ENCODE measurements around the gene UBE2I. TPM values are rescaled to one million over a fixed set of nuclear protein-coding genes. Genes with fewer than 3 reads are reported as not detected.

Gene UBE2I
- total RNA-seq, 1 experiment from 2014 or later: 290 TPM

DNA sequence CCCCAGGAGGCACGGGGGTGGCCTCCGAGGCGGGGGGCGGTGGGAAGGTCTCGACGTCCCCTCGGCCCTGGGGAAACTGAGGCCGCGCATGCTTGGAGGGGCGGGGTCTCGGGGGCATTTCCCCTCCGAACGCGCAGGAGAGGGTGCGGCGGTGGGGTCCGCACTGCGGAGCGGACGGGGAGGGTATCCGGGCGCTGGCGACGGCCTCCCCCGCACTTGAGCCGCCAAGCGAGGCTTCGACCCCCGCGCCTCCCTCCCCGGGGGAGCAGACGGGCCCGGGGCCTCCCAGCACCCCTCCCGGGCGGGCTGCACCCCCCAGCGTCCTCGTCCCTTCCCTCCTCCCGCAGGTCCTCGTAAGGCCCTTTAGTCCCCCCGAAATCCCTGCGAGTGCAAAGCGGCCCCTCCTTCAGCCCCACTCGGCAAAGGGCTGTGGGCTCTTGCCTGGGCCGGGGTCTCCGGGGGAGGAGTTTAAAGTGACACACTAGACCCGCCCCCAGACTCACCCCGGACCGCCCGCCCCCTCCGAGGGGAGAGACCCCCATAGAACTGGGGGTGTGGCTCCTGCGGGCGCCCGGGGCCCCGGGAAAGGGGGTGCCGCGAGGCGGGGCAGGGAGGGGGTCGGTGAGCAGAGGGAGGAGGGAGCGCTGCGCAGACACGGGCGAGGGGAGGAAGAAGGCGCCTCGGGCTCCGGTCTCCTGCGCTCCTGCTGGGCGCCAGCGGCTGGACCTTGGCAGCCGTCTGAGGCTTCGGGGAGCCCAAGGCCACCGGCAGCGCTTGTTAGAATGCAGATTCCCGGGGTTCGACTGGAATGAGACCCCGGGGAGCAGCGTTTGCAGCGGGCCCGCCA, 24.6 kb downstream of the UBE2I start:
- H3K4me1 ChIP-seq (ENCODE audit: insufficient read depth, low read length): no peaks in the 10 kb centered on the region
- H3K27me3 ChIP-seq (ENCODE audit: insufficient read depth, low read length): peaks cover 16% of the 10 kb centered on the region; the same call in 1 of the 2 replicates
- no peaks in the 10 kb centered on the region for H4K20me1 ChIP-seq (ENCODE audit: control insufficient read depth, insufficient read depth, insufficient read length)
- H3K4me1 Mint-ChIP-seq: peaks cover 12 to 18% of the 10 kb centered on the region in 2 experiments
- no peak overlapping the region; the same call in 1 of the 2 replicates for H3K14ac ChIP-seq (ENCODE audit: insufficient read depth, low read length)
- no peak overlapping the region for H3K4ac ChIP-seq (ENCODE audit: low read depth, low read length)
- no peaks in the 10 kb centered on the region for H3K79me2 ChIP-seq (ENCODE audit: insufficient read depth, low read length)
- no peak overlapping the region for H2BK15ac ChIP-seq (ENCODE audit: low read depth, low read length)
- no peak overlapping the region for H3T11ph ChIP-seq (ENCODE audit: low read length)
- H3K27me3 Mint-ChIP-seq (ENCODE audit: low read depth): peaks cover 47% of the 10 kb centered on the region
- H4K8ac ChIP-seq (replicated peaks; ENCODE audit: insufficient read length, low read depth, low read length): no peak overlapping the region
- TF ChIP-seq, protein P1, sequence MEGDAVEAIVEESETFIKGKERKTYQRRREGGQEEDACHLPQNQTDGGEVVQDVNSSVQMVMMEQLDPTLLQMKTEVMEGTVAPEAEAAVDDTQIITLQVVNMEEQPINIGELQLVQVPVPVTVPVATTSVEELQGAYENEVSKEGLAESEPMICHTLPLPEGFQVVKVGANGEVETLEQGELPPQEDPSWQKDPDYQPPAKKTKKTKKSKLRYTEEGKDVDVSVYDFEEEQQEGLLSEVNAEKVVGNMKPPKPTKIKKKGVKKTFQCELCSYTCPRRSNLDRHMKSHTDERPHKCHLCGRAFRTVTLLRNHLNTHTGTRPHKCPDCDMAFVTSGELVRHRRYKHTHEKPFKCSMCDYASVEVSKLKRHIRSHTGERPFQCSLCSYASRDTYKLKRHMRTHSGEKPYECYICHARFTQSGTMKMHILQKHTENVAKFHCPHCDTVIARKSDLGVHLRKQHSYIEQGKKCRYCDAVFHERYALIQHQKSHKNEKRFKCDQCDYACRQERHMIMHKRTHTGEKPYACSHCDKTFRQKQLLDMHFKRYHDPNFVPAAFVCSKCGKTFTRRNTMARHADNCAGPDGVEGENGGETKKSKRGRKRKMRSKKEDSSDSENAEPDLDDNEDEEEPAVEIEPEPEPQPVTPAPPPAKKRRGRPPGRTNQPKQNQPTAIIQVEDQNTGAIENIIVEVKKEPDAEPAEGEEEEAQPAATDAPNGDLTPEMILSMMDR (conservative IDR thresholded peaks at IDR 0.05): no peak
- no peak for DNase-seq
- no CpG with 5 or more reads among the region's 78 CpGs for WGBS (ENCODE audit: extremely low coverage, insufficient read length, low lambda C conversion rate)
- H3K9me3 ChIP-seq (ENCODE audit: control insufficient read depth, low read depth, low read length): no peaks in the 10 kb centered on the region
- H3K4me2 ChIP-seq (ENCODE audit: insufficient read depth, insufficient read length, low read length): peak overlapping the region; percentile 27
- H2BK12ac ChIP-seq (ENCODE audit: insufficient read length, low read depth, low read length): no peak overlapping the region
- H4K5ac ChIP-seq (ENCODE audit: insufficient read length, low read depth, low read length): no peak overlapping the region
- H2BK5ac ChIP-seq (ENCODE audit: insufficient read length, low read length): no peak overlapping the region
- H3K9me3 Mint-ChIP-seq: no peaks in the 10 kb centered on the region
- no peaks in the 10 kb centered on the region for H3K79me1 ChIP-seq (ENCODE audit: insufficient read depth, low read depth, low read length, poor library complexity, severe bottlenecking)
- no peak overlapping the region for H3K23ac ChIP-seq (ENCODE audit: insufficient read length, low read depth, low read length)
- H2BK120ac ChIP-seq (ENCODE audit: low read depth, low read length, poor library complexity, severe bottlenecking): no peak overlapping the region
- H3K4me3 Mint-ChIP-seq: peak overlapping the region; percentile 44 to 72; a peak in 4 of 5 replicates
- no peak overlapping the region for H2AK5ac ChIP-seq (ENCODE audit: insufficient read length, low read length)
- no peak overlapping the region for H4K91ac ChIP-seq (ENCODE audit: insufficient read length, low read depth, low read length)
- no peak overlapping the region for H2AFZ ChIP-seq (ENCODE audit: low read length)
- no peak overlapping the region for H2BK20ac ChIP-seq (ENCODE audit: low read depth, low read length, poor library complexity, severe bottlenecking)
- no peaks in the 10 kb centered on the region for H3K36me3 Mint-ChIP-seq (ENCODE audit: insufficient read depth in 1 of 3, low read depth in 3 of 3)
- peaks cover 20% of the 10 kb centered on the region for H3K23me2 ChIP-seq (ENCODE audit: insufficient read length, low read depth, low read length, poor library complexity, severe bottlenecking)
- H3K27ac ChIP-seq (ENCODE audit: insufficient read length, low read depth, low read length): no peak overlapping the region
- H3K18ac ChIP-seq (ENCODE audit: insufficient read length, low read depth, low read length): no peak overlapping the region
- no peak overlapping the region for H3K56ac ChIP-seq (ENCODE audit: insufficient read length, low read depth, low read length)
- H3K9ac ChIP-seq (ENCODE audit: extremely low read depth, insufficient read length, low read length): no peak overlapping the region
- H3K27ac Mint-ChIP-seq: no peak overlapping the region

All from H9 (cell line).